Coronary artery (tissue), 2 donors: ENCODE measurements around the gene UGT3A2.
A peak's percentile ranks its signal among the peaks of the same experiment; 100 is the strongest.

Source experiments
- DNase-seq: peaks from one replicate; pipeline ENCODE4 v3.0.0-alpha.2; 2017; ENCODE audit warnings: low spot score
- H3K27ac ChIP-seq, 2 donors: fragments of 200-600 bp; sonication (generic); one replicate each; pipeline ENCODE4 v1.5.1; 2016 to 2019
- H3K4me3 ChIP-seq: fragments of 200-600 bp; sonication (generic); 2 replicates; pipeline ENCODE4 v1.5.1; 2016; ENCODE audit warnings: mild to moderate bottlenecking, moderate library complexity
- CTCF ChIP-seq: fragments of 200-600 bp; sonication (generic); IDR thresholded peaks from one replicate; pipeline ENCODE4 v1.5.1; 2019; ENCODE audit warnings: antibody characterized with exemption

The UGT3A2 gene

GRCh38 chr5:36089989-36090388 is 23.3 kb upstream of the UGT3A2 start:
- DNase-seq, result no peak
- Histone ChIP-seq H3K27ac (no peak overlapping the region), H3K4me3 (no peak overlapping the region)
- no peak for TF ChIP-seq CTCF

- no peak for DNase-seq
- TF ChIP-seq CTCF, result no peak
- no peak overlapping the region for H3K4me3 ChIP-seq
These were observed 12.6 kb upstream of the UGT3A2 start for GRCh38 chr5:36079200-36079781.

GRCh38 chr5:36078430-36078829 is 11.7 kb upstream of the UGT3A2 start:
- no peak for TF ChIP-seq CTCF
- DNase-seq, result no peak
- Histone ChIP-seq H3K27ac (no peak overlapping the region), H3K4me3 (no peak overlapping the region)

More at GRCh38 chr5:36079200-36079781, 12.6 kb upstream of the UGT3A2 start:
- H3K27ac ChIP-seq, result no peak overlapping the region

- Histone ChIP-seq H3K27ac (no peak overlapping the region), H3K4me3 (no peak overlapping the region)
- TF ChIP-seq CTCF, result no peak
- DNase-seq, result no peak
These were observed 7.0 kb upstream of the UGT3A2 start for GRCh38 chr5:36073595-36074216.

GRCh38 chr5:36070687-36071571 is 4.2 kb upstream of the UGT3A2 start:
- no peak for TF ChIP-seq CTCF
- peak overlapping the region; percentile 30 for H3K4me3 ChIP-seq
- no peak for DNase-seq
- H3K27ac ChIP-seq, result no peak overlapping the region

- H3K4me3 ChIP-seq, result no peak overlapping the region
- no peak for DNase-seq
- H3K27ac ChIP-seq, result no peak overlapping the region
- TF ChIP-seq CTCF, result no peak
These were observed 2.1 kb upstream of the UGT3A2 start for GRCh38 chr5:36068751-36069281.
